ENCODE data around the gene P2RY6. TPM values are rescaled to one million over a fixed set of nuclear protein-coding genes. Genes with fewer than 3 reads are reported as not detected.

P2RY6 gene
- total and polyA plus RNA-seq, 2 of the 8 experiments (the other 6 are each of a cell fraction or from before 2014, with no cell fraction given) = 0.15 TPM; not detected in 1

DNA sequence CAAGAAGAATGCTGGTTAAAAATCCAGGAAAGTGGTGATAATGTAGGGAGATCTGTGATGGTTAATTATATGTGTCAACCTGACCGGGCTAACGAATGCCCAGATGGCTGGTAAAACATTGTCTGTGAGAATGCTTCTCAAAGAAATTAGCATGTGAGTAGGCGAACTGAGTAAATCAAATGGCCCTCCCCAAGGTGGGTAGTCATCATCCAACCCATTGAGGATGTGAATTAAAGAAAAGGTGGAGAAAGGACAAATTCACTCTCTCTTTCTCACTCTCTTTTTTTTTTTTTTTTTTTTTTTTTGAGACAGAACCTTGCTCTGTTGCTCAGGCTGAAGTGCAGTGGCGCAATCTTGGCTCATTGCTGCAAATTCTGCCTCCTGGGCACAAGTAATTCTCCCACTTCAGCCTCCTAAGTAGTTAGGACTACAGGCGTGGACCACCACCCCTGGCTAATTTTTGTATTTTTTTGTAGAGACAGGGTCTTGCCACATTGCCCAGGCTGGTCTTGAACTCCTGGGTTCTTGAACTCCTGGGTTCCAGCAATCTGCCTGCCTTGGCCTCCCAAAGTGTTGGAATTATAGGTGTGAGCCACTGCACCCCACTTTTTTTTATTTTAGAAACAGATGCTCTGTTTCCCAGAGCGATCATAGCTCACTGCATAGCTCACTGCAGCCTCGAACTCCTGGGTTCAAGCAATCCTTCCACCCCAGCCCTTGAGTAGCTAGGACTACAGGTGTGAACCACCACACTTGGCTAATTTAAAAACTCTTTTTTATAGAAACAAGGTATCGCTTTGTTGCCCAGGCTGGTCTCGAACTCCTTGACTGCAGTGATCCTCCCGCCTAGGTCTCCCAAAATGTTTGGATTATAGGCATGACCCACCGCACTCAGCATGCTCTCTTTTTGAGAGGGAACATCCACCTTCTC, 22.0 kb upstream of the P2RY6 start:
- no peaks in the 10 kb centered on the region for H3K9me3 ChIP-seq (ENCODE audit: insufficient read depth in 2 of 2, low read depth in 1 of 2, low read length in 1 of 2)
- no peak for TF ChIP-seq CREB1 (IDR thresholded peaks at IDR 0.05)
- no peak for TF ChIP-seq BRCA1 (IDR thresholded peaks at IDR 0.05; ENCODE audit: low read depth, low read length)
- TF ChIP-seq, protein P1, sequence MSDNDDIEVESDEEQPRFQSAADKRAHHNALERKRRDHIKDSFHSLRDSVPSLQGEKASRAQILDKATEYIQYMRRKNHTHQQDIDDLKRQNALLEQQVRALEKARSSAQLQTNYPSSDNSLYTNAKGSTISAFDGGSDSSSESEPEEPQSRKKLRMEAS (IDR thresholded peaks at IDR 0.05) = no peak
- TF ChIP-seq PHF8 (conservative IDR thresholded peaks at IDR 0.05; ENCODE audit: low read depth, low read length) = no peak
- no peak for TF ChIP-seq SP1 (IDR thresholded peaks at IDR 0.05; ENCODE audit: low read depth, low read length)
- TF ChIP-seq TBP (IDR thresholded peaks at IDR 0.05; ENCODE audit: low read depth, low read length) = no peak
- no peak for TF ChIP-seq JUN (IDR thresholded peaks at IDR 0.05; ENCODE audit: low read depth, low read length)
- no peak for TF ChIP-seq HDAC2 (IDR thresholded peaks at IDR 0.05; ENCODE audit: borderline replicate concordance in 1 of 2, low read depth in 2 of 2, low read length in 2 of 2)
- no peak for TF ChIP-seq YY1 (IDR thresholded peaks at IDR 0.05; ENCODE audit: low read depth, low read length)
- no peak for TF ChIP-seq BACH1 (IDR thresholded peaks at IDR 0.05; ENCODE audit: low read length)
- no peak for TF ChIP-seq ZNF274 (IDR thresholded peaks at IDR 0.05; ENCODE audit: borderline replicate concordance, extremely low read depth, low read length)
- TF ChIP-seq, protein P2, sequence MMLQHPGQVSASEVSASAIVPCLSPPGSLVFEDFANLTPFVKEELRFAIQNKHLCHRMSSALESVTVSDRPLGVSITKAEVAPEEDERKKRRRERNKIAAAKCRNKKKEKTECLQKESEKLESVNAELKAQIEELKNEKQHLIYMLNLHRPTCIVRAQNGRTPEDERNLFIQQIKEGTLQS (IDR thresholded peaks at IDR 0.05; ENCODE audit: insufficient read depth, low read depth, low read length) = no peak

More for the DNA sequence above, 22.0 kb upstream of the P2RY6 start:
- Histone ChIP-seq H4K5ac (ENCODE audit: insufficient read length, low read depth, low read length) (no peak overlapping the region), H3K56ac (replicated peaks; ENCODE audit: insufficient read length, low read depth, low read length) (no peak overlapping the region), H3K4me3 (ENCODE audit: extremely low read depth in 1 of 4, insufficient read depth in 2 of 4, low read depth in 3 of 4, low read length in 4 of 4) (no peak overlapping the region), H3K4me2 (ENCODE audit: insufficient read depth in 1 of 2, low read depth in 2 of 2, low read length in 2 of 2) (no peak overlapping the region), H4K91ac (replicated peaks; ENCODE audit: insufficient read length, low read length) (no peak overlapping the region), H2AFZ (ENCODE audit: low read length) (no peak overlapping the region; the same call in 1 of the 2 replicates), H3K14ac (ENCODE audit: insufficient read length) (no peak overlapping the region), H2BK120ac (replicated peaks; ENCODE audit: low read depth, low read length) (no peak overlapping the region), H3K36me3 (ENCODE audit: control insufficient read depth in 2 of 4, insufficient read depth in 4 of 4, low read length in 3 of 4) (no peaks in the 10 kb centered on the region), H3K79me1 (ENCODE audit: low read depth, low read length) (no peaks in the 10 kb centered on the region), H3K79me2 (ENCODE audit: control insufficient read depth in 1 of 2, insufficient read depth in 2 of 2, low read length in 2 of 2) (no peaks in the 10 kb centered on the region), H4K8ac (ENCODE audit: extremely low read depth, insufficient read depth, low read length) (no peak overlapping the region), H3K27me3 (replicated peaks in 1 of 4; ENCODE audit: control insufficient read depth in 3 of 4, extremely low read depth in 1 of 4, insufficient read depth in 3 of 4, low read length in 3 of 4) (no peaks in the 10 kb centered on the region), H3K18ac (ENCODE audit: extremely low read depth, low read length) (no peak overlapping the region), H3K23ac (ENCODE audit: insufficient read length) (no peak overlapping the region), H3K23me2 (ENCODE audit: low read depth, low read length) (no peaks in the 10 kb centered on the region), H2BK20ac (ENCODE audit: low read length) (no peak overlapping the region), H3K4ac (replicated peaks; ENCODE audit: insufficient read length, low read depth, low read length) (no peak overlapping the region), H3K9ac (replicated peaks in 1 of 4; ENCODE audit: extremely low read depth in 1 of 4, low read depth in 3 of 4, low read length in 3 of 4) (no peak overlapping the region), H3K4me1 (replicated peaks in 1 of 4; ENCODE audit: control insufficient read depth in 3 of 4, insufficient read depth in 4 of 4, low read length in 3 of 4) (no peaks in the 10 kb centered on the region), H4K20me1 (replicated peaks in 1 of 2; ENCODE audit: control insufficient read depth in 1 of 2, insufficient read depth in 2 of 2, low read length in 2 of 2) (no peaks in the 10 kb centered on the region), H2BK15ac (ENCODE audit: low read length) (no peak overlapping the region), H3K27ac (ENCODE audit: low read depth, low read length) (no peak overlapping the region), H2BK5ac (ENCODE audit: low read depth, low read length) (no peak overlapping the region), H2AK5ac (ENCODE audit: low read depth, low read length) (no peak overlapping the region), H2BK12ac (ENCODE audit: low read depth, low read length) (no peak overlapping the region)
- ChIA-PET POLR2A (ENCODE audit: partially characterized antibody) (no interaction called here), CTCF (ENCODE audit: partially characterized antibody) (interaction anchor here (0.7 kb wide), 1 partner anchor 13 kb away, joined by 5 read pairs; no protein-coding TSS in a partner anchor)
- 89% methylated on average over 11 of the region's 11 CpGs; no CpG with 5 or more reads in 1 of the 2 experiments for WGBS, 2 experiments (ENCODE audit: extremely low coverage in 1 of 2, insufficient coverage in 1 of 2, insufficient read length in 1 of 2, insufficient replicate concordance in 2 of 2, low coverage in 1 of 2, low lambda C conversion rate in 2 of 2, missing lambda C conversion rate in 1 of 2)
- DNase-seq (ENCODE audit: low read depth in 1 of 2, low spot score in 2 of 2) = no peak
- FAIRE-seq = no peak

Data from H1 (cell line).